Osteoblast (primary cell): Measurements from ENCODE around the gene CAST. TPM values are rescaled to one million over a fixed set of nuclear protein-coding genes. Genes with fewer than 3 reads are reported as not detected.

Experiments used
- DNase-seq: peaks from one replicate; pipeline ENCODE4 v3.0.0; 2011; ENCODE audit warnings: low spot score, mixed read lengths; ENCODE audit not compliant: insufficient read length; ENCODE audit errors: missing footprints
- H2AFZ ChIP-seq: 2 replicates; pipeline ENCODE4 v1.6.0; 2011; ENCODE audit warnings: mild to moderate bottlenecking, low read length
- H3K27ac ChIP-seq: 2 replicates; pipeline ENCODE4 v1.5.1; 2011; ENCODE audit warnings: mild to moderate bottlenecking, low read depth, low read length, moderate library complexity
- H3K27me3 ChIP-seq: 2 replicates; pipeline ENCODE4 v1.6.0; 2012; ENCODE audit warnings: mild to moderate bottlenecking, control low read depth, inconsistent platforms, low read length, moderate library complexity; ENCODE audit not compliant: insufficient read depth
- H3K36me3 ChIP-seq: 2 replicates; pipeline ENCODE4 v1.5.1; 2011; ENCODE audit warnings: mild to moderate bottlenecking, low read length, control low read depth, moderate library complexity; ENCODE audit not compliant: insufficient read depth
- H3K4me1 ChIP-seq: 2 replicates; pipeline ENCODE4 v1.5.1; 2011; ENCODE audit warnings: mild to moderate bottlenecking, low read length, control low read depth, moderate library complexity; ENCODE audit not compliant: insufficient read depth
- H3K4me2 ChIP-seq: 2 replicates; pipeline ENCODE4 v1.6.0; 2011; ENCODE audit warnings: mild to moderate bottlenecking, low read length; ENCODE audit not compliant: insufficient read depth
- H3K4me3 ChIP-seq: fragments of 200-600 bp; sonication (generic); 3 replicates; pipeline ENCODE4 v1.5.1; 2012; ENCODE audit warnings: mild to moderate bottlenecking, low read length, inconsistent platforms; ENCODE audit not compliant: insufficient read depth
- H3K79me2 ChIP-seq: 2 replicates; pipeline ENCODE4 v1.6.0; 2012; ENCODE audit warnings: mild to moderate bottlenecking, low read length, control low read depth, inconsistent platforms; ENCODE audit not compliant: insufficient read depth
- H3K9me3 ChIP-seq: 2 replicates; pipeline ENCODE4 v1.5.1; 2011; ENCODE audit warnings: low read depth, low read length, control low read depth
- H4K20me1 ChIP-seq: 2 replicates; pipeline ENCODE4 v1.6.0; 2012; ENCODE audit warnings: mild to moderate bottlenecking, low read length, control low read depth; ENCODE audit not compliant: insufficient read depth
- CTCF ChIP-seq: IDR thresholded peaks from 2 replicates; pipeline ENCODE4 v1.5.1; 2011; ENCODE audit warnings: mild to moderate bottlenecking, low read depth, low read length, moderate library complexity; ENCODE audit errors: extremely low read depth
- total RNA-seq: library from RNA; depleted of rRNA; stranded (reverse); fragments of >200 nt; gene quantifications from 2 replicates; pipeline ENCODE4 v1.2.3, GENCODE V29; 2012

Gene CAST
- total RNA-seq, 1 donor, result 278 TPM

- Histone ChIP-seq H3K4me1 (peaks cover 13% of the 10 kb centered on the region), H3K79me2 (no peaks in the 10 kb centered on the region), H2AFZ (no peak overlapping the region), H4K20me1 (no peaks in the 10 kb centered on the region), H3K27ac (no peak overlapping the region), H3K9me3 (no peaks in the 10 kb centered on the region), H3K36me3 (no peaks in the 10 kb centered on the region), H3K4me3 (no peak overlapping the region), H3K27me3 (no peaks in the 10 kb centered on the region), H3K4me2 (no peak overlapping the region)
- no peak for DNase-seq
- no peak for TF ChIP-seq CTCF
Measured at GRCh38 chr5:96634881-96635280, 27.3 kb upstream of the CAST start.

DNA sequence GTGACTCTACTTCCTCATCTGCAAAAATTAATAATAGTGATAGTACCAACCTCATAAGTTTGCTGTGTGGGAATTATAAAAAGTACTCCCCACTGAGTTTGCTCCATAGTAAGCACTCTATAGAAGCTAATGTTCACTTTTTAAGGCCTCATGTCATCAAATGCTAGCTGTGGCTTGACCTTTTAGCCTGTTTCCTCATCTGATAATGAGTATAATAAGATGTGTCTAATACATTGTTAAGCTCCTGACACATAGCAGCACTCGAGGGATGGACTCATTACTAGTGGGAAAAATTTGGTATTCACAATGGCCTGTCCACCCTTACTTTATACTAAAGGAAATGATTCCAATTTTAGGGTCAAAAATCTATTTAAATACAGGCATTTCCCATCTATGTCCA is 26.1 kb upstream of the CAST start:
- H4K20me1 ChIP-seq, result no peaks in the 10 kb centered on the region
- H3K79me2 ChIP-seq, result no peaks in the 10 kb centered on the region
- H2AFZ ChIP-seq, result no peak overlapping the region
- H3K27me3 ChIP-seq, result no peaks in the 10 kb centered on the region
- peaks cover 8% of the 10 kb centered on the region for H3K4me1 ChIP-seq
- no peaks in the 10 kb centered on the region for H3K9me3 ChIP-seq
- H3K27ac ChIP-seq, result no peak overlapping the region
- no peak overlapping the region for H3K4me3 ChIP-seq
- TF ChIP-seq CTCF, result no peak
- no peak for DNase-seq
- H3K36me3 ChIP-seq, result no peaks in the 10 kb centered on the region
- H3K4me2 ChIP-seq, result no peak overlapping the region

GRCh38 chr5:96636594-96636993 is 25.6 kb upstream of the CAST start:
- Histone ChIP-seq H3K27me3 (no peaks in the 10 kb centered on the region), H4K20me1 (no peaks in the 10 kb centered on the region), H2AFZ (no peak overlapping the region), H3K4me2 (no peak overlapping the region), H3K79me2 (no peaks in the 10 kb centered on the region), H3K9me3 (no peaks in the 10 kb centered on the region), H3K36me3 (no peaks in the 10 kb centered on the region), H3K4me3 (no peak overlapping the region), H3K4me1 (peaks cover 8% of the 10 kb centered on the region), H3K27ac (no peak overlapping the region)
- TF ChIP-seq CTCF, result no peak
- no peak for DNase-seq

GRCh38 chr5:96637196-96637595 is 25.0 kb upstream of the CAST start:
- no peak for TF ChIP-seq CTCF
- Histone ChIP-seq H3K36me3 (no peaks in the 10 kb centered on the region), H3K4me2 (no peak overlapping the region), H3K4me1 (peaks cover 8% of the 10 kb centered on the region), H3K4me3 (no peak overlapping the region), H4K20me1 (no peaks in the 10 kb centered on the region), H3K27ac (no peak overlapping the region), H3K79me2 (no peaks in the 10 kb centered on the region), H2AFZ (no peak overlapping the region), H3K9me3 (no peaks in the 10 kb centered on the region), H3K27me3 (no peaks in the 10 kb centered on the region)
- no peak for DNase-seq
